HepG2 (cell line): ENCODE results near the gene RGMA. TPM values are rescaled to one million over a fixed set of nuclear protein-coding genes. Genes with fewer than 3 reads are reported as not detected.

Experiments
- ATAC-seq: fragments of 200-7000 bp; cut with Tn5 transposase; 3 replicates; pipeline ENCODE4 v1.9.1; 2020; ENCODE audit warnings: mild to moderate bottlenecking, moderate library complexity
- BruUV-seq: library from RNA; stranded (reverse); fragments of 400-500 nt; replicated peaks from 2 replicates; lab custom pipeline; 2021; lab: Mats Ljungman, UMichigan
- CTCF ChIA-PET: fragments of 300-600 bp; formaldehyde crosslinking; extraction: SDS; loops from one replicate; lab custom pipeline; 2021; ENCODE audit warnings: low total read pairs, inconsistent platforms, low intra/inter-chr PET ratio; lab: Yijun Ruan, JAX
- POLR2A ChIA-PET: fragments of 350-600 bp; sonication (Branson Sonifier 250); formaldehyde crosslinking; loops from one replicate; lab custom pipeline; 2020; ENCODE audit warnings: antibody characterized with exemption, inconsistent platforms; lab: Yijun Ruan, JAX
- DNase-seq: peaks from one replicate; pipeline ENCODE4 v3.0.0-alpha.2; 2015; ENCODE audit warnings: low spot score
- FAIRE-seq: peaks from 3 replicates; lab custom pipeline; 2011; peaks lifted over from hg19 to GRCh38; lab: Jason Lieb, UNC
- H2AFZ ChIP-seq: one replicate; pipeline ENCODE4 v1.6.1; 2011; ENCODE audit warnings: low read length, inconsistent platforms
- H3K27ac ChIP-seq: fragments of 300-600 bp; 3 replicates; pipeline ENCODE4 v1.8.0; 2011; ENCODE audit warnings: mixed run types, mild to moderate bottlenecking, mixed read lengths, low read length, inconsistent platforms; ENCODE audit not compliant: insufficient read depth; ENCODE audit errors: extremely low read length
- H3K27me3 ChIP-seq, 2 experiments: fragments of 200-600 bp in 1 of 2; 2 replicates in 1 of 2; 3 replicates in 1 of 2; pipeline versions ENCODE4 v1.6.0 to v1.8.0; 2011; ENCODE audit warnings: low read length in 2 of 2, mild to moderate bottlenecking in 2 of 2, moderate library complexity in 2 of 2, inconsistent platforms in 1 of 2; ENCODE audit not compliant: insufficient read depth in 2 of 2, control insufficient read depth in 1 of 2
- H3K36me3 ChIP-seq, 2 experiments: fragments of 200-600 bp in 1 of 2; replicated peaks in 1 of 2; 2 replicates in 1 of 2; 3 replicates in 1 of 2; pipeline versions ENCODE4 v1.5.1 to v1.8.0; 2011; ENCODE audit warnings: low read length in 2 of 2, inconsistent platforms in 1 of 2; ENCODE audit not compliant: insufficient read depth in 2 of 2, control insufficient read depth in 1 of 2
- H3K4me1 ChIP-seq: 2 replicates; pipeline ENCODE4 v1.5.1; 2012; ENCODE audit warnings: low read length, inconsistent platforms; ENCODE audit not compliant: insufficient read depth
- H3K4me2 ChIP-seq: 2 replicates; pipeline ENCODE4 v1.6.0; 2011; ENCODE audit warnings: low read depth, low read length, inconsistent platforms
- H3K4me3 ChIP-seq, 3 experiments: fragments of 200-600 bp in 1 of 3; sonication (generic), shearing (Covaris generic) in 1 of 3; replicated peaks in 1 of 3; 2 replicates each; pipeline ENCODE4 v1.5.1; 2011 to 2016; ENCODE audit warnings: low read length in 3 of 3, inconsistent platforms in 2 of 3, low read depth in 2 of 3, mild to moderate bottlenecking in 2 of 3, control low read depth in 1 of 3, mixed read lengths in 1 of 3; ENCODE audit not compliant: insufficient read depth in 1 of 3
- H3K79me2 ChIP-seq: one replicate; pipeline ENCODE4 v1.6.1; 2011; ENCODE audit warnings: low read length, inconsistent platforms; ENCODE audit not compliant: insufficient read depth
- H3K9ac ChIP-seq: 2 replicates; pipeline ENCODE4 v1.6.0; 2011; ENCODE audit warnings: mild to moderate bottlenecking, low read depth, low read length, inconsistent platforms; ENCODE audit not compliant: insufficient read depth
- H3K9me3 ChIP-seq: 2 replicates; pipeline ENCODE4 v1.5.1; 2012; ENCODE audit warnings: mild to moderate bottlenecking, low read length
- H4K20me1 ChIP-seq: 2 replicates; pipeline ENCODE4 v1.6.0; 2011; ENCODE audit warnings: inconsistent platforms, mild to moderate bottlenecking, low read length, moderate library complexity; ENCODE audit not compliant: insufficient read depth
- AKAP8 ChIP-seq: sonication (generic); formaldehyde crosslinking; IDR thresholded peaks from 2 replicates; pipeline ENCODE4 v1.5.1; 2020; ENCODE audit warnings: mild to moderate bottlenecking, missing genetic modification reagents
- ATF1 ChIP-seq: IDR thresholded peaks from 2 replicates; pipeline ENCODE4 v1.6.1; 2016; ENCODE audit warnings: mild to moderate bottlenecking, control low read depth
- CBX1 ChIP-seq: IDR thresholded peaks from one replicate; pipeline ENCODE4 v1.6.1; 2016; ENCODE audit warnings: antibody characterized with exemption, low read depth
- CREB1 ChIP-seq, 2 experiments: fragments of 450-650 bp in 1 of 2; IDR thresholded peaks; 2 replicates each; pipeline ENCODE4 v1.6.1; 2016 to 2017; ENCODE audit warnings: control low read depth in 1 of 2, mild to moderate bottlenecking in 1 of 2, missing compliant biosample characterization in 1 of 2, missing genetic modification characterization in 1 of 2
- ELF3 ChIP-seq: IDR thresholded peaks from 2 replicates; pipeline ENCODE4 v1.6.1; 2016; ENCODE audit warnings: missing genetic modification reagents, missing compliant biosample characterization
- FOXA3 ChIP-seq: IDR thresholded peaks from 2 replicates; pipeline ENCODE4 v1.6.1; 2016; ENCODE audit warnings: missing genetic modification reagents, missing compliant biosample characterization
- GMEB1 ChIP-seq: sonication (generic); formaldehyde crosslinking; IDR thresholded peaks from 2 replicates; pipeline ENCODE4 v1.5.1; 2020; ENCODE audit warnings: missing genetic modification reagents, mild to moderate bottlenecking, borderline replicate concordance
- MAFG ChIP-seq: sonication (generic); formaldehyde crosslinking; IDR thresholded peaks from 2 replicates; pipeline ENCODE4 v1.5.1; 2020; ENCODE audit warnings: mild to moderate bottlenecking, missing genetic modification reagents
- PAF1 ChIP-seq: IDR thresholded peaks from 2 replicates; pipeline ENCODE4 v1.6.1; 2016; ENCODE audit warnings: missing genetic modification reagents, missing compliant biosample characterization
- SRSF4 ChIP-seq: fragments of 200-400 bp; formaldehyde crosslinking; IDR thresholded peaks from one replicate; pipeline ENCODE4 v1.6.1; 2018; ENCODE audit warnings: mild to moderate bottlenecking, low read depth, low read length, moderate library complexity; ENCODE audit not compliant: poor library complexity, severe bottlenecking
- TIGD3 ChIP-seq: sonication (generic); formaldehyde crosslinking; IDR thresholded peaks from 2 replicates; pipeline ENCODE4 v1.5.1; 2020; ENCODE audit warnings: mild to moderate bottlenecking, missing genetic modification reagents, borderline replicate concordance
- UBTF ChIP-seq: sonication (generic); formaldehyde crosslinking; IDR thresholded peaks from 2 replicates; pipeline ENCODE4 v1.4.0; 2020; ENCODE audit warnings: mild to moderate bottlenecking, missing genetic modification reagents
- ZNF484 ChIP-seq: sonication (generic); formaldehyde crosslinking; IDR thresholded peaks from 2 replicates; pipeline ENCODE4 v1.5.1; 2020; ENCODE audit warnings: mild to moderate bottlenecking, low read depth, missing genetic modification reagents, borderline replicate concordance
- ZNF503 ChIP-seq: sonication (generic); formaldehyde crosslinking; IDR thresholded peaks from 2 replicates; pipeline ENCODE4 v1.4.0; 2020; ENCODE audit warnings: missing genetic modification reagents
- WGBS: methylation state at CpG from one replicate; pipeline ENCODE4 v1.1.6; 2017; ENCODE audit warnings: low lambda C conversion rate; 5-methylcytosine and 5-hydroxymethylcytosine counted together
- in situ Hi-C: cut with HindIII; loops from 2 replicates; pipeline ENCODE4 v1.10.0; 2017; ENCODE audit warnings: low pct_unique_long_range_greater_than_20kb; ENCODE audit not compliant: extremely low pct_ligation_motif_present
- intact Hi-C: fragments of 100-400 bp; cut with micrococcal nuclease; formaldehyde crosslinking; loops from one replicate; pipeline ENCODE4 v1.10.0; 2022; ENCODE audit not compliant: unreplicated experiment
- polyA plus RNA-seq, 8 experiments: library from polyadenylated mRNA; depleted of rRNA in 3 of 8; stranded (reverse) in 7 of 8; unstranded in 1 of 8; fragments of >200 nt; fragmentation: Illumina TruSeq in 4 of 8; extraction: Trizol in 4 of 8; gene quantifications; 2 replicates each; pipeline versions ENCODE4 v1.2.1 to v1.2.3, GENCODE V29; 2011 to 2016; ENCODE audit warnings: low read depth in 4 of 8, missing spikeins in 1 of 8, mixed read lengths in 1 of 8; ENCODE audit not compliant: insufficient read depth in 1 of 8
- total RNA-seq, 5 experiments: library from RNA; depleted of rRNA; stranded (reverse); fragments of >200 nt; fragmentation: Illumina TruSeq; extraction: Trizol; gene quantifications; 2 replicates each; pipeline ENCODE4 v1.2.3, GENCODE V29; 2016; ENCODE audit warnings: low read depth in 1 of 5

RGMA gene
- total and polyA plus RNA-seq, 2 of the 13 experiments (the other 11 are each of a cell fraction or from before 2014, with no cell fraction given): not detected

GRCh38 chr15:93124126-93124525, 35.1 kb upstream of the RGMA start:
- Histone ChIP-seq H3K79me2 (no peaks in the 10 kb centered on the region), H3K4me2 (no peak overlapping the region), H3K9ac (no peak overlapping the region), H2AFZ (no peak overlapping the region), H4K20me1 (no peaks in the 10 kb centered on the region), H3K36me3 (no peaks in the 10 kb centered on the region), H3K4me3 (no peak overlapping the region), H3K4me1 (no peaks in the 10 kb centered on the region), H3K27ac (no peak overlapping the region), H3K9me3 (no peaks in the 10 kb centered on the region), H3K27me3 (peaks cover 1 to 23% of the 10 kb centered on the region in 2 experiments; a peak in 4 of 5 replicates)
- DNase-seq: no peak
- WGBS: 78% methylated on average over 4 of the region's 4 CpGs
- FAIRE-seq: no peak
- no TSS peak for BruUV-seq
- TF ChIP-seq CBX1 (no peak), SRSF4 (no peak), UBTF (no peak), AKAP8 (no peak), PAF1 (CRISPR knock-in tag) (no peak), GMEB1 (CRISPR knock-in tag) (no peak), ZNF503 (no peak), TIGD3 (CRISPR knock-in tag) (no peak), ATF1 (CRISPR knock-in tag) (no peak), ELF3 (CRISPR knock-in tag) (no peak), FOXA3 (CRISPR knock-in tag) (no peak), ZNF484 (CRISPR knock-in tag) (no peak), CREB1 (IDR thresholded peaks at IDR 0.05) (no peak), CREB1 (CRISPR knock-in tag; IDR thresholded peaks at IDR 0.05) (no peak), MAFG (CRISPR knock-in tag) (no peak)
- ChIA-PET POLR2A (no interaction called here), CTCF (no interaction called here)
- intact Hi-C loops (no loop called here), in situ Hi-C loops (no loop called here)
- no peak for ATAC-seq
